Body of pancreas (tissue), 4 donors: ENCODE measurements around the gene DDR1. TPM values are rescaled to one million over a fixed set of nuclear protein-coding genes. Genes with fewer than 3 reads are reported as not detected.

Experiments used
- ATAC-seq: fragments of 150-250 bp; one replicate; pipeline ENCODE4 v1.9.1; 2016
- DNase-seq, 4 donors: peaks; one replicate each; pipeline ENCODE4 v3.0.0-alpha.2; 2019
- H3K27ac ChIP-seq, 4 donors: fragments of 200-600 bp; sonication (generic); 1 replicate in 3 of 4; 2 replicates in 1 of 4; pipeline versions ENCODE4 v1.5.1 to v1.6.1; 2016 to 2019; ENCODE audit warnings: mild to moderate bottlenecking in 1 of 4, mixed read lengths in 1 of 4, moderate library complexity in 1 of 4
- H3K27me3 ChIP-seq, 2 donors: fragments of 200-600 bp; sonication (generic); one replicate each; pipeline ENCODE4 v1.6.0; 2016; ENCODE audit warnings: mild to moderate bottlenecking in 1 of 2
- H3K36me3 ChIP-seq, 2 donors: fragments of 200-600 bp; sonication (generic); replicated peaks in 1 of 2; 2 replicates each; pipeline ENCODE4 v1.5.1; 2016; ENCODE audit warnings: low read depth in 2 of 2; ENCODE audit not compliant: insufficient read depth in 1 of 2
- H3K4me1 ChIP-seq: fragments of 200-600 bp; sonication (generic); one replicate; pipeline ENCODE4 v1.6.0; 2016
- H3K4me3 ChIP-seq, 2 donors: fragments of 200-600 bp; sonication (generic); 1 replicate in 1 of 2; 2 replicates in 1 of 2; pipeline ENCODE4 v1.5.1; 2016 to 2019
- H3K9me3 ChIP-seq, 3 donors: fragments of 200-600 bp; sonication (generic); 1 replicate in 2 of 3; 2 replicates in 1 of 3; pipeline ENCODE4 v1.5.1; 2016
- POLR2A ChIP-seq, 3 donors: fragments of 450-650 bp; IDR thresholded peaks; one replicate each; pipeline ENCODE4 v1.6.1; 2016; ENCODE audit warnings: antibody characterized with exemption in 3 of 3, mild to moderate bottlenecking in 2 of 3
- WGBS, 2 donors: methylation state at CpG; one replicate each; pipeline ENCODE4 v1.1.5; 2017; 5-methylcytosine and 5-hydroxymethylcytosine counted together
- intact Hi-C: fragments of 100-400 bp; cut with DNase I; formaldehyde crosslinking; loops from one replicate; pipeline ENCODE4 v1.15.1; 2023
- total RNA-seq, 2 donors: library from RNA; depleted of rRNA; stranded (reverse); fragments of >200 nt; gene quantifications; one replicate each; pipeline ENCODE4 v1.1.0, GENCODE V29; 2016
- TF ChIP-seq, protein P1 (sequence below), 7 experiments: fragments of 450-650 bp in 4 of 7; fragments of 200-600 bp in 3 of 7; sonication (generic) in 3 of 7; IDR thresholded peaks; one replicate each; pipeline ENCODE4 v1.5.1; 2016 to 2019; ENCODE audit warnings: antibody characterized with exemption in 7 of 7

The DDR1 gene
- total RNA-seq, 2 donors from 2014 or later, result 90.3 to 97.3 TPM

GRCh38 chr6:30894935-30895334 lies 10.6 kb downstream of the DDR1 start:
- intact Hi-C loops, result no loop called here
- TF ChIP-seq, protein P1, sequence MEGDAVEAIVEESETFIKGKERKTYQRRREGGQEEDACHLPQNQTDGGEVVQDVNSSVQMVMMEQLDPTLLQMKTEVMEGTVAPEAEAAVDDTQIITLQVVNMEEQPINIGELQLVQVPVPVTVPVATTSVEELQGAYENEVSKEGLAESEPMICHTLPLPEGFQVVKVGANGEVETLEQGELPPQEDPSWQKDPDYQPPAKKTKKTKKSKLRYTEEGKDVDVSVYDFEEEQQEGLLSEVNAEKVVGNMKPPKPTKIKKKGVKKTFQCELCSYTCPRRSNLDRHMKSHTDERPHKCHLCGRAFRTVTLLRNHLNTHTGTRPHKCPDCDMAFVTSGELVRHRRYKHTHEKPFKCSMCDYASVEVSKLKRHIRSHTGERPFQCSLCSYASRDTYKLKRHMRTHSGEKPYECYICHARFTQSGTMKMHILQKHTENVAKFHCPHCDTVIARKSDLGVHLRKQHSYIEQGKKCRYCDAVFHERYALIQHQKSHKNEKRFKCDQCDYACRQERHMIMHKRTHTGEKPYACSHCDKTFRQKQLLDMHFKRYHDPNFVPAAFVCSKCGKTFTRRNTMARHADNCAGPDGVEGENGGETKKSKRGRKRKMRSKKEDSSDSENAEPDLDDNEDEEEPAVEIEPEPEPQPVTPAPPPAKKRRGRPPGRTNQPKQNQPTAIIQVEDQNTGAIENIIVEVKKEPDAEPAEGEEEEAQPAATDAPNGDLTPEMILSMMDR (IDR thresholded peaks at IDR 0.05), result no peak
- no peak for TF ChIP-seq POLR2A (IDR thresholded peaks at IDR 0.05)
- Histone ChIP-seq H3K9me3 (no peaks in the 10 kb centered on the region), H3K27ac (no peak overlapping the region), H3K4me1 (no peaks in the 10 kb centered on the region), H3K36me3 (peaks cover 32 to 38% of the 10 kb centered on the region in 2 donors), H3K27me3 (no peaks in the 10 kb centered on the region), H3K4me3 (no peak overlapping the region)
- WGBS, 2 donors, result 88 to 89% methylated on average over 3 of the region's 3 CpGs
- ATAC-seq (no peak), DNase-seq (no peak)

- H3K27ac ChIP-seq, result no peak overlapping the region
- no peaks in the 10 kb centered on the region for H3K27me3 ChIP-seq
- no peaks in the 10 kb centered on the region for H3K9me3 ChIP-seq
- no peak for TF ChIP-seq POLR2A (IDR thresholded peaks at IDR 0.05)
- TF ChIP-seq, protein P1 (IDR thresholded peaks at IDR 0.05), result no peak
- no peak overlapping the region for H3K4me3 ChIP-seq
- DNase-seq (no peak), ATAC-seq (no peak)
- WGBS, 2 donors, result 79 to 86% methylated on average over 10 of the region's 10 CpGs
- no peaks in the 10 kb centered on the region for H3K4me1 ChIP-seq
- peaks cover 28 to 36% of the 10 kb centered on the region in 2 donors for H3K36me3 ChIP-seq
- intact Hi-C loops, result no loop called here
Measured at GRCh38 chr6:30895343-30895742, 11.0 kb downstream of the DDR1 start.

GRCh38 chr6:30896541-30896940 lies 12.2 kb downstream of the DDR1 start:
- H3K36me3 ChIP-seq, result peaks cover 24 to 36% of the 10 kb centered on the region in 2 donors
- H3K27ac ChIP-seq, result no peak overlapping the region
- intact Hi-C loops, result no loop called here
- 87 to 94% methylated on average over 3 to 13 of the region's 13 CpGs for WGBS, 2 donors
- H3K27me3 ChIP-seq, result no peaks in the 10 kb centered on the region
- TF ChIP-seq, protein P1 (IDR thresholded peaks at IDR 0.05), result no peak
- TF ChIP-seq POLR2A (IDR thresholded peaks at IDR 0.05), result no peak
- H3K4me1 ChIP-seq, result no peaks in the 10 kb centered on the region
- H3K4me3 ChIP-seq, result no peak overlapping the region
- H3K9me3 ChIP-seq, result no peaks in the 10 kb centered on the region
- DNase-seq, result no peak
- ATAC-seq, result no peak

DNA sequence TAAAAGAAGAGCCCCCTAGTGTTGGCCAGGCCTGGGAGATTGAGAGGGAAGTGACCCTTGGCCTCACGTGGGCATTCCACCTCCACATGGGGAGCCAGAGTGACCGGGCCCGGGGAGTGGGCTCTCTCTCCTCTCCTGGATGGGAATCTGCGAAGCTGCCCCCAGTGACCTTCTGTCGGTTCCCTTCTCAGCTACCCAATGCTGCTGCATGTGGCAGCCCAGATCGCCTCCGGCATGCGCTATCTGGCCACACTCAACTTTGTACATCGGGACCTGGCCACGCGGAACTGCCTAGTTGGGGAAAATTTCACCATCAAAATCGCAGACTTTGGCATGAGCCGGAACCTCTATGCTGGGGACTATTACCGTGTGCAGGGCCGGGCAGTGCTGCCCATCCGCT lies 13.6 kb downstream of the DDR1 start:
- Histone ChIP-seq H3K9me3 (no peaks in the 10 kb centered on the region), H3K27ac (no peak overlapping the region), H3K4me3 (no peak overlapping the region), H3K27me3 (no peaks in the 10 kb centered on the region), H3K4me1 (no peaks in the 10 kb centered on the region), H3K36me3 (peaks cover 19 to 30% of the 10 kb centered on the region in 2 donors)
- TF ChIP-seq, protein P1 (IDR thresholded peaks at IDR 0.05), result no peak
- no peak for TF ChIP-seq POLR2A (IDR thresholded peaks at IDR 0.05)
- intact Hi-C loops, result no loop called here
- DNase-seq (no peak), ATAC-seq (no peak)
- WGBS, 2 donors, result 80 to 90% methylated on average over 10 to 16 of the region's 16 CpGs

DNA sequence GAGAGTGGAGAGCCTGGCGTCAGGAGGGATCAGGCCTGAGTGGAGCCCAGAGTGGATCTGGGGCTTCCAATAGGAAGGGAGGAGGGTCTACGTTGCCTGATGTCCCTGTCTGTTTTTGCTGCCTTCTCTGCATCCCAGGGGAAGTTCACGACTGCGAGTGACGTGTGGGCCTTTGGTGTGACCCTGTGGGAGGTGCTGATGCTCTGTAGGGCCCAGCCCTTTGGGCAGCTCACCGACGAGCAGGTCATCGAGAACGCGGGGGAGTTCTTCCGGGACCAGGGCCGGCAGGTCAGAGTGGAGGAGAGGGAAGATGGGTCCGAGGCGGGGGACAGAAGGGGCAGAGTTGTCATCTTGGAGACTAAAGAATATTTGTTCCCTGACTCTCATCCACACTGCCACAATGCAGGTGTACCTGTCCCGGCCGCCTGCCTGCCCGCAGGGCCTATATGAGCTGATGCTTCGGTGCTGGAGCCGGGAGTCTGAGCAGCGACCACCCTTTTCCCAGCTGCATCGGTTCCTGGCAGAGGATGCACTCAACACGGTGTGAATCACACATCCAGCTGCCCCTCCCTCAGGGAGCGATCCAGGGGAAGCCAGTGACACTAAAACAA lies 14.5 kb downstream of the DDR1 start:
- DNase-seq, result no peak
- no peak overlapping the region for H3K4me3 ChIP-seq
- ATAC-seq, result no peak
- H3K27me3 ChIP-seq, result no peaks in the 10 kb centered on the region
- peaks cover 15 to 26% of the 10 kb centered on the region in 2 donors for H3K36me3 ChIP-seq
- 82 to 84% methylated on average over 23 of the region's 23 CpGs for WGBS, 2 donors
- no peak overlapping the region for H3K27ac ChIP-seq
- H3K4me1 ChIP-seq, result no peaks in the 10 kb centered on the region
- no peak for TF ChIP-seq POLR2A (IDR thresholded peaks at IDR 0.05)
- TF ChIP-seq, protein P1 (IDR thresholded peaks at IDR 0.05), result no peak
- intact Hi-C loops, result no loop called here
- H3K9me3 ChIP-seq, result no peaks in the 10 kb centered on the region
